ENCODE measurements around the gene ZNF74. TPM values are rescaled to one million over a fixed set of nuclear protein-coding genes. Genes with fewer than 3 reads are reported as not detected.
A peak's percentile ranks its signal among the peaks of the same experiment; 100 is the strongest.

The ZNF74 gene
- total RNA-seq, 1 experiment from 2014 or later = 34.3 TPM

DNA sequence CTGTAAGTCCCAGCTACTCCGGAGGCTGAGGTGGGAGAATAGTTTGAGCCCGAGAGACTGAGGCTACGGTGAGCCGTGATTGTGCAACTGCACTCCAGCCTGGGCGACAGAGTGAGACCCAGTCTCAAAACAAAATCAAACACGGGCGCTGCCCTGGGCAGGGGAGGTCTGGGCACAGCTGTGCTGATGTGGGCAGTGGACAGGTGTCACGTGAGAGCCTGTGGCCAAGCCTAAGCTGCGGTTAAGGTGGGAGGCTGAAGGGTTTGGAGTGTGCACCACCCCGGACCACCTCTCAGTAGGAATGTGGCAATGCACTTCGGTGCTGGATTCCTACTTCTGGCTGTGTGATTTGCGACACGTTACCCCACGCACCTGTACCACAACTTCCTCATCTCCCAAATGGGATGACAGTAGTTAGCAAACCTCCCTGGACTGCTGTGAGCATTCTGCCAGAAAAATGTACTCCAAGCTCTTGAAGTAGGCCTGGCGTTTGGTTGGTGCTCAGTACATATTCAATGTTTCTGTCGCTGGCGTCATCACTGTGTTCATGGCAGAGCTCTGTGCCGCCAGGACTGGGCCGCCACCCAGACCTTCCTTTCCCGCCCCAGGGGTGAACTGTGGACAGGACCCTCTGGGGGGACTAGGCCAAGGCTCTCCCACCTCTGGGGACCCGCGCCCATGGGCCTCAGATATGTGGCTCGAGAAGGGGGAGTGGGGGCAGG is 807 bp upstream of the ZNF74 start:
- H3T11ph ChIP-seq (ENCODE audit: low read length) = no peak overlapping the region
- no peak overlapping the region for H3K27ac ChIP-seq (ENCODE audit: insufficient read length, low read depth, low read length)
- no peak overlapping the region for H2BK15ac ChIP-seq (ENCODE audit: low read depth, low read length)
- H3K9me3 ChIP-seq (ENCODE audit: control insufficient read depth, low read depth, low read length) = no peaks in the 10 kb centered on the region
- H2AK5ac ChIP-seq (ENCODE audit: insufficient read length, low read length) = no peak overlapping the region
- H3K23me2 ChIP-seq (ENCODE audit: insufficient read length, low read depth, low read length, poor library complexity, severe bottlenecking) = peaks cover 4% of the 10 kb centered on the region
- peak overlapping the region; percentile 60 for H3K4me2 ChIP-seq (ENCODE audit: insufficient read depth, insufficient read length, low read length)
- no peak overlapping the region for H4K5ac ChIP-seq (ENCODE audit: insufficient read length, low read depth, low read length)
- H3K23ac ChIP-seq (ENCODE audit: insufficient read length, low read depth, low read length) = no peak overlapping the region
- no peaks in the 10 kb centered on the region for H3K27me3 ChIP-seq (ENCODE audit: insufficient read depth, low read length)
- peaks cover 7% of the 10 kb centered on the region; the same call in 1 of the 2 replicates for H3K79me2 ChIP-seq (ENCODE audit: insufficient read depth, low read length)
- no peak overlapping the region for H2BK120ac ChIP-seq (ENCODE audit: low read depth, low read length, poor library complexity, severe bottlenecking)
- WGBS (ENCODE audit: extremely low coverage, insufficient read length, low lambda C conversion rate) = no CpG with 5 or more reads among the region's 23 CpGs
- no peak overlapping the region for H2BK20ac ChIP-seq (ENCODE audit: low read depth, low read length, poor library complexity, severe bottlenecking)
- Mint-ChIP-seq H3K9me3 (no peaks in the 10 kb centered on the region), H3K27me3 (ENCODE audit: low read depth) (peaks cover 8% of the 10 kb centered on the region), H3K4me1 (peaks cover 20 to 22% of the 10 kb centered on the region in 2 experiments), H3K4me3 (peak overlapping the region; percentile 84 to 94), H3K36me3 (ENCODE audit: insufficient read depth in 1 of 3, low read depth in 3 of 3) (peaks cover 5 to 20% (median 11%) of the 10 kb centered on the region in 3 experiments; a peak in 6 of 7 replicates), H3K27ac (no peak overlapping the region; a peak in 1 of 7 replicates)
- no peak overlapping the region for H3K4ac ChIP-seq (ENCODE audit: low read depth, low read length)
- no peak for DNase-seq
- H3K9ac ChIP-seq (ENCODE audit: extremely low read depth, insufficient read length, low read length) = no peak overlapping the region
- peaks cover 8% of the 10 kb centered on the region; the same call in 1 of the 2 replicates for H3K4me1 ChIP-seq (ENCODE audit: insufficient read depth, low read length)
- H4K91ac ChIP-seq (ENCODE audit: insufficient read length, low read depth, low read length) = no peak overlapping the region
- no peak overlapping the region for H4K8ac ChIP-seq (replicated peaks; ENCODE audit: insufficient read length, low read depth, low read length)
- no peaks in the 10 kb centered on the region for H3K79me1 ChIP-seq (ENCODE audit: insufficient read depth, low read depth, low read length, poor library complexity, severe bottlenecking)
- H2BK12ac ChIP-seq (ENCODE audit: insufficient read length, low read depth, low read length) = no peak overlapping the region
- H3K14ac ChIP-seq (ENCODE audit: insufficient read depth, low read length) = no peak overlapping the region
- TF ChIP-seq, protein P1, sequence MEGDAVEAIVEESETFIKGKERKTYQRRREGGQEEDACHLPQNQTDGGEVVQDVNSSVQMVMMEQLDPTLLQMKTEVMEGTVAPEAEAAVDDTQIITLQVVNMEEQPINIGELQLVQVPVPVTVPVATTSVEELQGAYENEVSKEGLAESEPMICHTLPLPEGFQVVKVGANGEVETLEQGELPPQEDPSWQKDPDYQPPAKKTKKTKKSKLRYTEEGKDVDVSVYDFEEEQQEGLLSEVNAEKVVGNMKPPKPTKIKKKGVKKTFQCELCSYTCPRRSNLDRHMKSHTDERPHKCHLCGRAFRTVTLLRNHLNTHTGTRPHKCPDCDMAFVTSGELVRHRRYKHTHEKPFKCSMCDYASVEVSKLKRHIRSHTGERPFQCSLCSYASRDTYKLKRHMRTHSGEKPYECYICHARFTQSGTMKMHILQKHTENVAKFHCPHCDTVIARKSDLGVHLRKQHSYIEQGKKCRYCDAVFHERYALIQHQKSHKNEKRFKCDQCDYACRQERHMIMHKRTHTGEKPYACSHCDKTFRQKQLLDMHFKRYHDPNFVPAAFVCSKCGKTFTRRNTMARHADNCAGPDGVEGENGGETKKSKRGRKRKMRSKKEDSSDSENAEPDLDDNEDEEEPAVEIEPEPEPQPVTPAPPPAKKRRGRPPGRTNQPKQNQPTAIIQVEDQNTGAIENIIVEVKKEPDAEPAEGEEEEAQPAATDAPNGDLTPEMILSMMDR (conservative IDR thresholded peaks at IDR 0.05) = no peak
- no peak overlapping the region for H2AFZ ChIP-seq (ENCODE audit: low read length)
- H2BK5ac ChIP-seq (ENCODE audit: insufficient read length, low read length) = no peak overlapping the region
- H3K56ac ChIP-seq (ENCODE audit: insufficient read length, low read depth, low read length) = no peak overlapping the region
- no peaks in the 10 kb centered on the region for H4K20me1 ChIP-seq (ENCODE audit: control insufficient read depth, insufficient read depth, insufficient read length)
- H3K18ac ChIP-seq (ENCODE audit: insufficient read length, low read depth, low read length) = no peak overlapping the region

Data from H9 (cell line).